ENCODE measurements around the gene MIDN. TPM values are rescaled to one million over a fixed set of nuclear protein-coding genes. Genes with fewer than 3 reads are reported as not detected.

The MIDN gene
- total RNA-seq, 1 experiment from 2014 or later, result 125 TPM

DNA sequence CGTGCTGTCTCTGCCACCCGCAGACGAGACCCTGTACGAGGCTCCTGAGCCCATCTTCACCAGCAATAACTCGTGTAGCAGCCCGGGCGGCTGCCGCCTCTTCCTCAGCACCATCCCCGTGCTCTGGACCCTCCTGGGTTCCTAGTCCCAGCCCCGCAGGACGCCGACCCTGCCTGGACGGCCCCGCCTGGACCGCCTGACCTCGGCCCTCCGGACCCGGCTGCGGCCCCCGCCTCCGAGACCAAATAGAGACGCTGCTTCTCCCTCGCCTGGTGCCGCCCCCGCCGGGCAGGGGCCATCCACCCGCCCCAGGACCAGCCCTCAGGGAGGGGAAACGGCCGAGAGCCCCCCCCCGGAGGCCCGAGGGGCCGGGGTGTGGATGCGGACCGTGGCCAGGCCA lies 51.4 kb downstream of the MIDN start:
- POLR2A ChIA-PET, result no interaction called here
- no peaks in the 10 kb centered on the region for H3K9me3 Mint-ChIP-seq (ENCODE audit: unreplicated experiment)
- H3K27me3 Mint-ChIP-seq (ENCODE audit: insufficient read depth, unreplicated experiment), result no peaks in the 10 kb centered on the region
- BruUV-seq (replicated peaks), result no TSS peak
- DNase-seq, result no peak
- CTCF ChIA-PET, result no interaction called here
- TF ChIP-seq, protein P1, sequence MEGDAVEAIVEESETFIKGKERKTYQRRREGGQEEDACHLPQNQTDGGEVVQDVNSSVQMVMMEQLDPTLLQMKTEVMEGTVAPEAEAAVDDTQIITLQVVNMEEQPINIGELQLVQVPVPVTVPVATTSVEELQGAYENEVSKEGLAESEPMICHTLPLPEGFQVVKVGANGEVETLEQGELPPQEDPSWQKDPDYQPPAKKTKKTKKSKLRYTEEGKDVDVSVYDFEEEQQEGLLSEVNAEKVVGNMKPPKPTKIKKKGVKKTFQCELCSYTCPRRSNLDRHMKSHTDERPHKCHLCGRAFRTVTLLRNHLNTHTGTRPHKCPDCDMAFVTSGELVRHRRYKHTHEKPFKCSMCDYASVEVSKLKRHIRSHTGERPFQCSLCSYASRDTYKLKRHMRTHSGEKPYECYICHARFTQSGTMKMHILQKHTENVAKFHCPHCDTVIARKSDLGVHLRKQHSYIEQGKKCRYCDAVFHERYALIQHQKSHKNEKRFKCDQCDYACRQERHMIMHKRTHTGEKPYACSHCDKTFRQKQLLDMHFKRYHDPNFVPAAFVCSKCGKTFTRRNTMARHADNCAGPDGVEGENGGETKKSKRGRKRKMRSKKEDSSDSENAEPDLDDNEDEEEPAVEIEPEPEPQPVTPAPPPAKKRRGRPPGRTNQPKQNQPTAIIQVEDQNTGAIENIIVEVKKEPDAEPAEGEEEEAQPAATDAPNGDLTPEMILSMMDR (IDR thresholded peaks at IDR 0.05; ENCODE audit: insufficient read depth in 1 of 2, low read depth in 1 of 2, low read length in 1 of 2, severe bottlenecking in 1 of 2, unreplicated experiment in 1 of 2), result no peak
- Histone ChIP-seq H3K4me3 (ENCODE audit: low read depth, low read length) (no peak overlapping the region), H3K4me1 (peaks cover 10% of the 10 kb centered on the region), H3K27me3 (replicated peaks; ENCODE audit: control insufficient read depth, insufficient read depth, low read length) (no peaks in the 10 kb centered on the region), H3K36me3 (ENCODE audit: control insufficient read depth, insufficient read depth, low read length) (no peaks in the 10 kb centered on the region), H3K9me3 (no peaks in the 10 kb centered on the region)
- H3K27ac Mint-ChIP-seq (ENCODE audit: unreplicated experiment), result no peak overlapping the region
- peaks cover 6% of the 10 kb centered on the region for H3K36me3 Mint-ChIP-seq (ENCODE audit: insufficient read depth, unreplicated experiment)
- peaks cover 5% of the 10 kb centered on the region for H3K4me1 Mint-ChIP-seq (ENCODE audit: low read depth, unreplicated experiment)
- no peak overlapping the region for H3K4me3 Mint-ChIP-seq (ENCODE audit: unreplicated experiment)
- intact Hi-C loops (cut with micrococcal nuclease; ENCODE audit: unreplicated experiment), result loop anchor here (10.0 kb wide), 1 partner anchor 1245 kb away; no protein-coding TSS in a partner anchor

DNA sequence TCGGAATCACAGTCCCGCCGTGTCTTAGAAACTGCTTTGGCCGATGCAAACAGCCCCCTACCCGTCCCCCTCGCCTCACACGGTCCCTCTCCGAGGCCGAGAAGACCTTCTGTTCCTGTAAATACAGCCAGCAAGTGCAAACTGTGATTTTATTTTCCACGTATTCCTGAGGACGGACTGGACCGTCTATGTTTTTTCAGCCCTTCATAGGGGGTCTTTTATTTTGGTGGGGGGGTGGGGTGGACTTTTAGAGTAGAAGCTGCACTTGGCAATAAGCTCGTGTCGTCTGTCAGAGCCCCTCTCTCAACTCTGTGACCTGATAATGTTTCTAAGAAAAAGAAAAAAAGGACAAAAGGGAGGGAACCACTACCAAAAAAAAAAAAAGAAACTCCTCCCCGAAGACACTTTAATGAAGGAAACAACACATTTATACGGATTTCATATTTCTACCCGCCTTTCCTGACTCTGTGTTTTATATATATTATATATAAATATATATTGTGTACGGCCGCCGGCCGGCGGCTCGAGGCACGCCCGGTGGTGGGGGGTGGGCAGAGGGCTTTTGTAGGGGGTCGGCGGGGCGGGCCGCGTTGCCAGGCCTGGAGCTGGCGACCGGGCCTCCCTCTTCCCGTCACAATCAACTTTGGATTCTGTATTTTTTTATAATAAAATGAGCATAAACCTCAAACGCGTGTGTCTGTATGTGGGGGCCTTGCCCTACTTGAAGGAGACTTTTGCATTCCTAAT lies 52.5 kb downstream of the MIDN start:
- Histone ChIP-seq H3K9me3 (no peaks in the 10 kb centered on the region), H3K4me3 (ENCODE audit: low read depth, low read length) (no peak overlapping the region), H3K4me1 (peaks cover 11% of the 10 kb centered on the region), H3K27me3 (replicated peaks; ENCODE audit: control insufficient read depth, insufficient read depth, low read length) (no peaks in the 10 kb centered on the region), H3K36me3 (ENCODE audit: control insufficient read depth, insufficient read depth, low read length) (no peaks in the 10 kb centered on the region)
- no peak for DNase-seq
- Mint-ChIP-seq H3K9me3 (ENCODE audit: unreplicated experiment) (no peaks in the 10 kb centered on the region), H3K36me3 (ENCODE audit: insufficient read depth, unreplicated experiment) (peaks cover 6% of the 10 kb centered on the region), H3K27me3 (ENCODE audit: insufficient read depth, unreplicated experiment) (no peaks in the 10 kb centered on the region), H3K4me1 (ENCODE audit: low read depth, unreplicated experiment) (peaks cover 5% of the 10 kb centered on the region), H3K27ac (ENCODE audit: unreplicated experiment) (no peak overlapping the region), H3K4me3 (ENCODE audit: unreplicated experiment) (no peak overlapping the region)
- BruUV-seq (replicated peaks), result TSS peak; percentile 68
- intact Hi-C loops (cut with micrococcal nuclease; ENCODE audit: unreplicated experiment), result no loop called here
- ChIA-PET POLR2A (interaction anchor here (0.7 kb wide), 1 partner anchor 105 kb away, joined by 4 read pairs; no protein-coding TSS in a partner anchor), CTCF (interaction anchor here (0.5 kb wide), 1 partner anchor 25 kb away, joined by 3 read pairs; no protein-coding TSS in a partner anchor)
- TF ChIP-seq, protein P1 (IDR thresholded peaks at IDR 0.05; ENCODE audit: insufficient read depth in 1 of 2, low read depth in 1 of 2, low read length in 1 of 2, severe bottlenecking in 1 of 2, unreplicated experiment in 1 of 2), result no peak

DNA sequence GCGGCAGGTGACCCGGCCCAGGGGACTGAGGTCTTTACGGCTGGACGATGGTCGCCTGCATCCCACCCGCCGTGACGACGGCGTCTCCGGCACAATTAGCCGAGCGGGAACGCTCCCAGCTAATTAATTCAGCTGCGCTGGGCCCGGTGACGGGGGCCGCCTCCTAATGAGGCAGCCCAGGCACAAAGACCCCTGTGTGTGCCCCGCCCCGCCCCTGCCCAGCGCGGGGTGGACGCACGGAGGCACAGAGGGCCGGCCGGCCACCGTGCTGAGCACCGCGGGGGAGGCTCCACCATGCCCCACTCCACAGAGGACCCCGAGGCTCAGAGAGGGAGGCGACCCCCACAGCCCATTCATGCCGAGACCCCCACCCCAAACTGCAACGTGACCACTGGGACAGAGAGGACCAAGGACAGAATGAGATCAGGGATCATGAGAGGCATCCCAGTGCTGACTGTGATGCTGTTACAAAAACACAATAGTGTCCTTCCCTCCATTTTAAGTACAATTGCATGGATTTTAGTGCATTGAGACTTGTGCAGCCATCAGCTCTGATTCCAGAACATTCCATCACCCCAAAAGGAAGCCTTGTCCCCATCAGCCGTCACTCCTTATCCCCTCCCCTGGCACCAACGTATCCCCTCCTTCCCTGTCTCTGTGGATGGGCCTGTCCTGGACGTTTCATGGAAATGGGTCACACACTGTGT lies 54.3 kb downstream of the MIDN start:
- H3K36me3 Mint-ChIP-seq (ENCODE audit: insufficient read depth, unreplicated experiment), result peaks cover 2% of the 10 kb centered on the region
- BruUV-seq (replicated peaks), result no TSS peak
- CTCF ChIA-PET, result no interaction called here
- no peaks in the 10 kb centered on the region for H3K36me3 ChIP-seq (ENCODE audit: control insufficient read depth, insufficient read depth, low read length)
- H3K9me3 Mint-ChIP-seq (ENCODE audit: unreplicated experiment), result no peaks in the 10 kb centered on the region
- H3K27ac Mint-ChIP-seq (ENCODE audit: unreplicated experiment), result no peak overlapping the region
- H3K27me3 Mint-ChIP-seq (ENCODE audit: insufficient read depth, unreplicated experiment), result no peaks in the 10 kb centered on the region
- intact Hi-C loops (cut with micrococcal nuclease; ENCODE audit: unreplicated experiment), result no loop called here
- TF ChIP-seq, protein P1 (IDR thresholded peaks at IDR 0.05; ENCODE audit: insufficient read depth in 1 of 2, low read depth in 1 of 2, low read length in 1 of 2, severe bottlenecking in 1 of 2, unreplicated experiment in 1 of 2), result no peak
- POLR2A ChIA-PET, result no interaction called here
- H3K4me1 Mint-ChIP-seq (ENCODE audit: low read depth, unreplicated experiment), result peaks cover 5% of the 10 kb centered on the region
- H3K9me3 ChIP-seq, result no peaks in the 10 kb centered on the region
- H3K4me3 Mint-ChIP-seq (ENCODE audit: unreplicated experiment), result no peak overlapping the region
- H3K27me3 ChIP-seq (replicated peaks; ENCODE audit: control insufficient read depth, insufficient read depth, low read length), result no peaks in the 10 kb centered on the region
- H3K4me3 ChIP-seq (ENCODE audit: low read depth, low read length), result no peak overlapping the region
- no peak for DNase-seq
- H3K4me1 ChIP-seq, result peaks cover 11% of the 10 kb centered on the region

Measured in Caco-2 (cell line).